ENCODE measurements around the gene DHX16. TPM values are rescaled to one million over a fixed set of nuclear protein-coding genes. Genes with fewer than 3 reads are reported as not detected.
"Not testable (repeated sequence)": the region's sequence is repeated elsewhere in the genome, so short reads cannot be mapped to it uniquely, and the experiment has no call there.

DHX16 gene
- polyA plus RNA-seq, 3 donors = 16.4 to 70.1 (median 19.0) TPM

DNA sequence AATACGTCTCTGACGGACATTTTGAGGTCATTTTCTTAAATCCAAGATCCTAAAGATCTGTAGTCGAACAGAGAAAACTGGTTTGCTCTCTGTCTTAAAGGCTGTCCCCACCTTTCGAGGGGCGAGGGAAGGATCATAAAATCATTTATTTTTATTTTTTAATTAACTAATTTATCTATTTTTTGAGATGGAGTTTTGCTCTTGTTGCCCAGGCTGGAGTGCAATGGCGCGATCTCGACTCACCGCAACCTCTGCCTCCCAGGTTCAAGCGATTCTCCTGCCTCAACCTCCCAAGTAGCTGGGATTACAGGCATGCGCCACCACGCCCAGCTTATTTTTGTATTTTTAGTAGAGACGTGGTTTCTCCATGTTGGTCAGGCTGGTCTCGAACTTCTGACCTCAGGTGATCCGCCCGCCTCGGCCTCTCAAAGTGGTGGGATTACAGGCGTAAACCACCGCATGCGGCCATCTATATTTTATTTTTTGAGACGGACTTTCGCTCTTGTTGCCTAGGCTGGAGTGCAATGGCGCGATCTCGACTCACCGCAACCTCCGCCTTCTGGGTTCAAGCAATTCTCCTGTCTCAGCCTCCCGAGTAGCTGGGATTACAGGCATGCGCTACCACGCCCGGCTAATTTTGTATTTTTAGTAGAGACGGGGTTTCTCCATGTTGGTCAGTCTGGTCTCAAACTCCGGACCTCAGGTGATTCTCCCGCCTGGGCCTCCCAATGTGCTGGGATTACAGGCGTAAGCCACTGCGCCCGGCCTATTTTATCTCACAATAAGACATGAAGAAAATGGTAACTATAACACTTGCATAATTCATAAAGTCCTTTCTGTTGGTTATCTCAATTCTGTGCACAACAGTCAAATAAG, 45.3 kb upstream of the DHX16 start:
- 91% methylated on average over 15 of the region's 37 CpGs for WGBS (ENCODE audit: insufficient coverage)

More for the DNA sequence above, 45.3 kb upstream of the DHX16 start:
- H3K9me3 Mint-ChIP-seq; H2AFZ ChIP-seq (ENCODE audit: insufficient read depth, low read depth, low read length, poor library complexity, severe bottlenecking); H3K9ac ChIP-seq (ENCODE audit: insufficient read depth, low read length, poor library complexity, severe bottlenecking); DNase-seq; H3K9me3 ChIP-seq (replicated peaks in 1 of 2; ENCODE audit: control insufficient read depth in 1 of 2, insufficient read depth in 1 of 2, low read length in 2 of 2); H3K27me3 Mint-ChIP-seq (ENCODE audit: low read depth in 3 of 3); H3K27me3 ChIP-seq (ENCODE audit: control insufficient read depth in 2 of 2, insufficient read depth in 2 of 2, low read length in 2 of 2): not testable (repeated sequence)
- H3K36me3 Mint-ChIP-seq = peaks cover 19 to 27% of the 10 kb centered on the region in 2 donors
- H3K4me3 Mint-ChIP-seq = peak overlapping the region; percentile 81 to 91
- H3K36me3 ChIP-seq (replicated peaks in 1 of 2; ENCODE audit: control insufficient read depth in 1 of 2, insufficient read depth in 2 of 2, low read length in 2 of 2) = peaks cover 12 to 13% of the 10 kb centered on the region in 2 donors
- peak overlapping the region; percentile 73 for H3K4me2 ChIP-seq (replicated peaks; ENCODE audit: extremely low read depth, low read length, poor library complexity, severe bottlenecking)
- intact Hi-C loops (cut with micrococcal nuclease) = loop anchor here in 1 of 2 donors (2.0 kb wide), 1 partner anchor 101 kb away; the partner anchor contains the start of genes MRPS18B and PPP1R10
- H4K20me1 ChIP-seq (ENCODE audit: insufficient read depth, low read length) = peaks cover 17% of the 10 kb centered on the region
- peak overlapping the region; percentile 77 to 84 for H3K27ac ChIP-seq (ENCODE audit: low read depth in 1 of 2, low read length in 2 of 2)
- H3K79me2 ChIP-seq (ENCODE audit: insufficient read depth, low read length) = peaks cover 66% of the 10 kb centered on the region
- TF ChIP-seq, protein P1, sequence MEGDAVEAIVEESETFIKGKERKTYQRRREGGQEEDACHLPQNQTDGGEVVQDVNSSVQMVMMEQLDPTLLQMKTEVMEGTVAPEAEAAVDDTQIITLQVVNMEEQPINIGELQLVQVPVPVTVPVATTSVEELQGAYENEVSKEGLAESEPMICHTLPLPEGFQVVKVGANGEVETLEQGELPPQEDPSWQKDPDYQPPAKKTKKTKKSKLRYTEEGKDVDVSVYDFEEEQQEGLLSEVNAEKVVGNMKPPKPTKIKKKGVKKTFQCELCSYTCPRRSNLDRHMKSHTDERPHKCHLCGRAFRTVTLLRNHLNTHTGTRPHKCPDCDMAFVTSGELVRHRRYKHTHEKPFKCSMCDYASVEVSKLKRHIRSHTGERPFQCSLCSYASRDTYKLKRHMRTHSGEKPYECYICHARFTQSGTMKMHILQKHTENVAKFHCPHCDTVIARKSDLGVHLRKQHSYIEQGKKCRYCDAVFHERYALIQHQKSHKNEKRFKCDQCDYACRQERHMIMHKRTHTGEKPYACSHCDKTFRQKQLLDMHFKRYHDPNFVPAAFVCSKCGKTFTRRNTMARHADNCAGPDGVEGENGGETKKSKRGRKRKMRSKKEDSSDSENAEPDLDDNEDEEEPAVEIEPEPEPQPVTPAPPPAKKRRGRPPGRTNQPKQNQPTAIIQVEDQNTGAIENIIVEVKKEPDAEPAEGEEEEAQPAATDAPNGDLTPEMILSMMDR (IDR thresholded peaks at IDR 0.05) = peak; percentile 47
- peaks cover 45 to 52% of the 10 kb centered on the region in 2 donors for H3K4me1 ChIP-seq (ENCODE audit: control insufficient read depth in 1 of 2, insufficient read depth in 2 of 2, low read length in 2 of 2)
- peaks cover 42% of the 10 kb centered on the region for H3K4me1 Mint-ChIP-seq
- H3K27ac Mint-ChIP-seq = peak overlapping the region; percentile 81 to 98 (median 91)
- H3K4me3 ChIP-seq (replicated peaks in 1 of 3; ENCODE audit: low read depth in 2 of 3, low read length in 3 of 3) = peak overlapping the region; percentile 22 to 66 (median 23)

All from CD14-positive monocyte (primary cell).